ENCODE results near the gene ZDHHC13. TPM values are rescaled to one million over a fixed set of nuclear protein-coding genes. Genes with fewer than 3 reads are reported as not detected.

Gene ZDHHC13
- total and polyA plus RNA-seq, 9 of the 15 experiments (the other 6 are each of a cell fraction or from before 2014, with no cell fraction given) = 4.7 to 18.6 (median 10.0) TPM

- TF ChIP-seq REST (IDR thresholded peaks at IDR 0.05; ENCODE audit: borderline replicate concordance) (peak; percentile 85), REST (CRISPR knock-in tag; IDR thresholded peaks at IDR 0.05; ENCODE audit: low read depth) (no peak), NFE2 (IDR thresholded peaks at IDR 0.05; ENCODE audit: low read depth) (peak; percentile 83), SUPT5H (IDR thresholded peaks at IDR 0.05) (no peak), CXXC5 (CRISPR knock-in tag; IDR thresholded peaks at IDR 0.05) (peak; percentile 38; the same call in 1 of the 2 replicates), XRCC5 (IDR thresholded peaks at IDR 0.05; ENCODE audit: low read depth, low read length) (0 out of 2 replicates have a peak, but pooled peaks have one; percentile 33), FOXK2 (conservative IDR thresholded peaks at IDR 0.05 in 1 of 2, IDR thresholded peaks at IDR 0.05 in 1 of 2; ENCODE audit: low read depth in 2 of 2) (0 out of 4 replicates have a peak, but pooled peaks of 1 of the 2 experiments have one; percentile 34), ELF4 (CRISPR knock-in tag; IDR thresholded peaks at IDR 0.05) (no peak), NBN (IDR thresholded peaks at IDR 0.05; ENCODE audit: low read depth) (no peak), SMARCC2 (IDR thresholded peaks at IDR 0.05; ENCODE audit: low read depth) (no peak), ELF2 (CRISPR knock-in tag; IDR thresholded peaks at IDR 0.05) (no peak), ZNF589 (CRISPR knock-in tag; IDR thresholded peaks at IDR 0.05; ENCODE audit: low read depth) (no peak), MYC (IDR thresholded peaks at IDR 0.05; ENCODE audit: low read depth, low read length) (peak; percentile 37; the same call in 1 of the 2 replicates), MYC (CRISPR knock-in tag; IDR thresholded peaks at IDR 0.05; ENCODE audit: borderline replicate concordance, low read depth) (no peak), NR3C1 (CRISPR knock-in tag; IDR thresholded peaks at IDR 0.05) (no peak), CBX3 (IDR thresholded peaks at IDR 0.05; ENCODE audit: borderline replicate concordance in 1 of 2, low read length in 2 of 2) (peak in 1 of 2 experiments; percentile 37; a peak in 1 of 3 replicates), KLF16 (IDR thresholded peaks at IDR 0.05) (0 out of 2 replicates have a peak, but pooled peaks have one; percentile 46), LCOR (CRISPR knock-in tag; IDR thresholded peaks at IDR 0.05) (peak; percentile 50; the same call in 1 of the 2 replicates), ZNF197 (CRISPR knock-in tag; IDR thresholded peaks at IDR 0.05; ENCODE audit: low read depth) (no peak), MAFG (tag; conservative IDR thresholded peaks at IDR 0.05) (0 out of 2 replicates have a peak, but pooled peaks have one; percentile 36), TEAD1 (CRISPR knock-in tag; IDR thresholded peaks at IDR 0.05) (peak in 1 of 2 experiments; percentile 36; a peak in 1 of 4 replicates), ZNF444 (CRISPR knock-in tag; IDR thresholded peaks at IDR 0.05) (no peak)
- TF ChIP-seq, protein P1, sequence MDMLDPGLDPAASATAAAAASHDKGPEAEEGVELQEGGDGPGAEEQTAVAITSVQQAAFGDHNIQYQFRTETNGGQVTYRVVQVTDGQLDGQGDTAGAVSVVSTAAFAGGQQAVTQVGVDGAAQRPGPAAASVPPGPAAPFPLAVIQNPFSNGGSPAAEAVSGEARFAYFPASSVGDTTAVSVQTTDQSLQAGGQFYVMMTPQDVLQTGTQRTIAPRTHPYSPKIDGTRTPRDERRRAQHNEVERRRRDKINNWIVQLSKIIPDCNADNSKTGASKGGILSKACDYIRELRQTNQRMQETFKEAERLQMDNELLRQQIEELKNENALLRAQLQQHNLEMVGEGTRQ (CRISPR knock-in tag; IDR thresholded peaks at IDR 0.05) = no peak
Observed at GRCh38 chr11:19071255-19071654, 45.7 kb upstream of the ZDHHC13 start (continued).

Measured in K562 (cell line).